ENCODE measurements around the gene ESR2. TPM values are rescaled to one million over a fixed set of nuclear protein-coding genes. Genes with fewer than 3 reads are reported as not detected.

The ESR2 gene
- total and polyA plus RNA-seq, 2 of the 8 experiments (the other 6 are each of a cell fraction or from before 2014, with no cell fraction given), result 0.19 to 0.23 TPM

GRCh38 chr14:64249363-64249762 lies 44.8 kb downstream of the ESR2 start:
- TF ChIP-seq CEBPB (IDR thresholded peaks at IDR 0.05; ENCODE audit: low read depth, low read length) (no peak), KDM1A (IDR thresholded peaks at IDR 0.05; ENCODE audit: borderline replicate concordance, low read length) (no peak), KDM5A (IDR thresholded peaks at IDR 0.05; ENCODE audit: low read length) (no peak), EGR1 (IDR thresholded peaks at IDR 0.05; ENCODE audit: borderline replicate concordance, low read depth, low read length) (no peak), SIN3A (conservative IDR thresholded peaks at IDR 0.05 in 1 of 2, IDR thresholded peaks at IDR 0.05 in 1 of 2; ENCODE audit: low read depth in 1 of 2, low read length in 2 of 2) (no peak), CHD2 (IDR thresholded peaks at IDR 0.05; ENCODE audit: low read length) (no peak), CBX5 (IDR thresholded peaks at IDR 0.05; ENCODE audit: low read depth, low read length) (no peak), USF2 (IDR thresholded peaks at IDR 0.05; ENCODE audit: low read length) (no peak), TBP (IDR thresholded peaks at IDR 0.05; ENCODE audit: low read depth, low read length) (no peak), SIX5 (IDR thresholded peaks at IDR 0.05; ENCODE audit: low read depth, low read length) (no peak), TEAD4 (IDR thresholded peaks at IDR 0.05; ENCODE audit: low read depth, low read length) (no peak)
- Histone ChIP-seq H3K79me1 (ENCODE audit: low read depth, low read length) (no peaks in the 10 kb centered on the region), H3K79me2 (ENCODE audit: control insufficient read depth in 1 of 2, insufficient read depth in 2 of 2, low read length in 2 of 2) (no peaks in the 10 kb centered on the region), H2AK5ac (ENCODE audit: low read depth, low read length) (no peak overlapping the region), H2BK120ac (replicated peaks; ENCODE audit: low read depth, low read length) (no peak overlapping the region), H3K4me2 (ENCODE audit: insufficient read depth in 1 of 2, low read depth in 2 of 2, low read length in 2 of 2) (no peak overlapping the region), H2BK15ac (ENCODE audit: low read length) (no peak overlapping the region), H4K5ac (ENCODE audit: insufficient read length, low read depth, low read length) (no peak overlapping the region), H4K91ac (replicated peaks; ENCODE audit: insufficient read length, low read length) (no peak overlapping the region), H3K4me1 (replicated peaks in 1 of 4; ENCODE audit: control insufficient read depth in 3 of 4, insufficient read depth in 4 of 4, low read length in 3 of 4) (no peaks in the 10 kb centered on the region), H3K27me3 (replicated peaks in 1 of 4; ENCODE audit: control insufficient read depth in 3 of 4, extremely low read depth in 1 of 4, insufficient read depth in 3 of 4, low read length in 3 of 4) (no peaks in the 10 kb centered on the region; a peak in 1 of 7 replicates), H3K18ac (ENCODE audit: extremely low read depth, low read length) (no peak overlapping the region), H3K9ac (replicated peaks in 1 of 4; ENCODE audit: extremely low read depth in 1 of 4, low read depth in 3 of 4, low read length in 3 of 4) (no peak overlapping the region), H3K23me2 (ENCODE audit: low read depth, low read length) (no peaks in the 10 kb centered on the region), H3K4me3 (ENCODE audit: extremely low read depth in 1 of 4, insufficient read depth in 2 of 4, low read depth in 3 of 4, low read length in 4 of 4) (no peak overlapping the region), H3K14ac (ENCODE audit: insufficient read length) (no peak overlapping the region), H4K8ac (ENCODE audit: extremely low read depth, insufficient read depth, low read length) (no peak overlapping the region), H3K27ac (ENCODE audit: low read depth, low read length) (no peak overlapping the region), H2BK5ac (ENCODE audit: low read depth, low read length) (no peak overlapping the region), H2AFZ (ENCODE audit: low read length) (no peak overlapping the region), H2BK12ac (ENCODE audit: low read depth, low read length) (no peak overlapping the region), H3K56ac (replicated peaks; ENCODE audit: insufficient read length, low read depth, low read length) (no peak overlapping the region), H3K4ac (replicated peaks; ENCODE audit: insufficient read length, low read depth, low read length) (no peak overlapping the region), H3K36me3 (ENCODE audit: control insufficient read depth in 2 of 4, insufficient read depth in 4 of 4, low read length in 3 of 4) (no peaks in the 10 kb centered on the region), H4K20me1 (replicated peaks in 1 of 2; ENCODE audit: control insufficient read depth in 1 of 2, insufficient read depth in 2 of 2, low read length in 2 of 2) (no peaks in the 10 kb centered on the region), H3K23ac (ENCODE audit: insufficient read length) (no peak overlapping the region), H3K9me3 (ENCODE audit: insufficient read depth in 2 of 2, low read depth in 1 of 2, low read length in 1 of 2) (no peaks in the 10 kb centered on the region), H2BK20ac (ENCODE audit: low read length) (no peak overlapping the region)
- WGBS, 2 experiments (ENCODE audit: extremely low coverage in 1 of 2, insufficient coverage in 1 of 2, insufficient read length in 1 of 2, insufficient replicate concordance in 2 of 2, low coverage in 1 of 2, low lambda C conversion rate in 2 of 2, missing lambda C conversion rate in 1 of 2), result 95% methylated on average over 7 of the region's 7 CpGs; no CpG with 5 or more reads in 1 of the 2 experiments
- POLR2A ChIA-PET (ENCODE audit: partially characterized antibody), result no interaction called here
- FAIRE-seq, result no peak
- CTCF ChIA-PET (ENCODE audit: partially characterized antibody), result interaction anchor here (1.3 kb wide), 1 partner anchor 36 kb away, joined by 3 read pairs; no protein-coding TSS in a partner anchor
- DNase-seq (ENCODE audit: low read depth in 1 of 2, low spot score in 2 of 2), result no peak
